Stimulated activated CD4-positive, alpha-beta T cell treated with anti-CD3 and anti-CD28 coated beads, Interleukin-1b, Interleukin-23, amount 100 ng/mL, for 4 hours (primary cell): ENCODE results near the gene DPM3.

Experiments
- DNase-seq, 2 donors: peaks; one replicate each; pipeline ENCODE4 v3.0.0-alpha.2; 2020; ENCODE audit warnings: low read depth in 2 of 2

The DPM3 gene

DNA sequence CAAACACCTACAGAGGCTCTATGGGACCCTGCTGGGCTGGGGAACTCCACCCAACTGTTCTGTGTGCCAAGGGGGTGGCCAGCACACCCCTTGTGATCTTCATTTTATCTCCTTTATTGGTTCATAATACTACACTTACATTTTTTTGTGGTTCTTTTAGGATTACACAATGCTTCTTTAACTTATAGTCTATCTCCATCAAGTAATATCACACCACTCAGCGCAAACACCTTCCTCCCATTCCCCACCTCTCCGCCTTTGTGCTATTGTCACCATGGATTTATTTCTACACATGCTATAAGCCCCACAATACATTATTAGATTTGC is 45.7 kb downstream of the DPM3 start:
- no peak for DNase-seq

DNA sequence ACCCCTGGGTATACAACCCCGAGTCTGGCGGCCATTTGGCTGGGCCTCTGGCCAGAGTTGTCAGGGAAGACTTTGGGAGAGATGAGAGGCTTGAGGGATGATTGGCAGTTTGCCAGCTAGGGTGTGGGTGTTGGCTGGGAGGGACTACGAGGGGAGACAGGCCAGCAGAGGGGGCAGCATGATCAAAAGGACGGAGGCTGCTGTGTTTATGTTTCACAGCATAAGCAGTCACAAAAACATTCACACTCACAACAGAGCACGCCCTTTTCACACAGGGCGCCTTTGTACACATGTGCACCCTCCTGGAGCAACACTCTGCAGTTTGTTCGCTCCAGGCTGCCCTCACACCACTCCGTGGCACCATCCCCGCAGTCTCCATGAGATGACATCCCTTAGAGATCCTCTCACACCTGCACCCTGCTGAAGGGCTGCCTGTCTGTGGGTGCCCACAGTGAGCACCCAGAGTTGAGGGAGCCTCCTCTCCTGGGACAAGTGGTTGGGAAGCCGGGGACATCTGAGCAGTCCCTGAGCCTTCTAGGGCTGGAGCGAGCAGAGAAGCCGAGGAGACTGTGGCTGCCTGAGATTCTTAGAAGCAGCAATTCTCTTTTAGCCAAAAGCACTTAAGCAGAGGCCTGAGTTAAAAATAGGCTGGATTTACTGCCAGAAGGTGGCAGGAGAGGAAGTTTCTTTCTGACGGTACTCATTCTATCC is 46.3 kb downstream of the DPM3 start:
- DNase-seq = no peak

DNA sequence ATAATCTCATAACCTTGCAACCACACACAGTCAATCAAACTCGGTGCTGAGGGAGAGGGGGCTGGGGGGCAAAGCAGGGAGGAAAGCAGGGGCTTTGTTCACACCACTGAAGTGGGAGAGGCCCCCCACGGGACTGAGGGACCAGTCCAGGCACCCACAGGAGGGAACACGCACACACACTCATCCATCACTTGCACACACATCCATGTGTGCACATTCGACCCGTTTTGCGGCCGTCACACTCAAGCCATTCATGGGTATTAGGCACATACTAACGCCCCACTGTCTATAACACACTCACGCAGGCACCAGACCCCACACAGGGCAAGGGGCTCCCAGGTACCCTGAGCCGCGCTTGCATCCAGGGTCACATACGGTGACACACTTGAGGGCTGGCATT is 47.7 kb downstream of the DPM3 start:
- DNase-seq = no peak

DNA sequence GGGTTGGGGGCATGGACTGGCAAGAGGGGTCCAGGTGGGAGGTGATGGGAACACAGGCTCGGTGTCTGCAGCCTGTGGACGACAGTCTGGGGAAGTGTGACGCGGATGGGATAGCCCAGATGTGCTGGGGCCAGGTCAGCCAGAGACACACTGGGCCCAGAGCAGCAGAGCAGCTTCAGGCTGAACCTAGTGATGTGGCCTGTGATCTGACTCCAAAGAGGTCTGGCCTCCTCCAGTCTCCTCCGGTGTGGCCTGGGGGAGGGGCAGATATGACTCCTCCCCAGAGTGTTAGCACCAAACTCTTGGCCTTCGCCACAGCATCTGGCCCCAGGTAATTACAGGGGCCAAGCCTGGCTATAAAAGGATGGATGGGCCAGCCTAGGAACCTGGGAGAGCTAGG is 48.2 kb downstream of the DPM3 start:
- DNase-seq = no peak

DNA sequence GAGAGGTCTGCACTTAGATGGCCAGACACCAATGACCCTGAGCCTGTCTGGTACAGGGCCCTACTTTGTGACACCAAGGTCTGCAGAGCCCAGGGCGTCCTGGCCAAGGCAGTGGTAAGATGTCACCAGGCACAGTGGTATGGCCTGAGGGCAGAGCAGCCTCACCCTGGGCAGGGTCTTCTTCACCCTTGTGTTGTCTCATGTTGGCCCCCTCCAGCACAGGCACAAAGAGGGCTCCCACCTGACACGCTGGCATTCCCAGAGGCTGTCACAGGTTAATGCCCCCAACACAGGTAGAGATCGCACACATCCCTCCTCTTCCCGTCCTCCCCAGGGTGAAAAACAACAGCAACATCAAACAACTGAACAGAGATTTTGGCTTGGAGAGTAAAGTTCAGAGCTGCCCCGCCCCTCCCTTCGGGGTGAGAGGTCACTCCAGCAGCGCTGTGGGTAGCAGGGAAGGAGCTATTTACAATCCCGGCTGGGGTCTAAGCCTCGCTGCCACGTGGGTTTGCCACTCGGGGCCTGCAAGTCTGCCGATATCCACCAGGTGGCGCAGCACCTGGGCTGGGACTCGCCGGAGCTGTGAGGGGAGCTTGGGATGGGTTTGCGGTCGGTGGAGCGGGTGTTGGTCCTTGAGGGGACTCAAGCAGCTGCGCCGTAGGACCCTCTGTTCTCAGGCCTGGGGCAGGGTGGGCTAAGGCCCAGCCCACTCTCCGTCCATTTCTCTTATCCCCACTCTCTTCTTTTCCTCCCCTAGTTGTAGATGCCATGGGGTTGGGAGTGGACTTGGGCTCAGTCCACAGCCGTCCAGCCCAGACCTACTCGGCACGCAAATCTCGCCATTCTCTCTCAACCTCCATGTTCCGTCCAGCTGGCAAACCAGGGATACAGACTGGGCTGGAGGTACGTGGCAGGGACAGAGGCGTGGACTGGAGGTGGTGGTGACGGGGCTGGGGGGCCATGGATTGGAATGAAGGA is 49.0 kb downstream of the DPM3 start:
- DNase-seq = peak; percentile 76 to 81
